ENCODE data around the gene PLXNA3.
"Not testable (repeated sequence)": the region's sequence is repeated elsewhere in the genome, so short reads cannot be mapped to it uniquely, and the experiment has no call there.

GRCh38 chrX:154496591-154497137 lies 38.6 kb downstream of the PLXNA3 start:
- not testable (repeated sequence) for TF ChIP-seq CTCF, POLR2A (IDR thresholded peaks at IDR 0.05)

Data from adrenal gland (tissue), 5 donors.